Measurements from ENCODE around the gene SLIT1. TPM values are rescaled to one million over a fixed set of nuclear protein-coding genes. Genes with fewer than 3 reads are reported as not detected.

Gene SLIT1
- total RNA-seq, 4 donors from 2014 or later = 0.28 to 1.7 TPM; not detected in 2

- TF ChIP-seq POLR2A (IDR thresholded peaks at IDR 0.05) (no peak), CTCF (IDR thresholded peaks at IDR 0.05) (no peak)
- Histone ChIP-seq H3K9me3 (peaks cover 0 to 11% (median 2%) of the 10 kb centered on the region in 4 donors), H3K27ac (no peak overlapping the region), H3K27me3 (no peaks in the 10 kb centered on the region), H3K36me3 (no peaks in the 10 kb centered on the region), H3K4me3 (no peak overlapping the region), H3K4me1 (peaks cover 0 to 19% (median 3%) of the 10 kb centered on the region in 4 donors)
- no peak for DNase-seq
Measured at GRCh38 chr10:97003804-97004201, 182.0 kb downstream of the SLIT1 start.

- H3K4me1 ChIP-seq = peaks cover 0 to 24% (median 3%) of the 10 kb centered on the region in 4 donors
Measured at GRCh38 chr10:97003151-97003803, 182.5 kb downstream of the SLIT1 start.

GRCh38 chr10:97002670-97003069, 183.1 kb downstream of the SLIT1 start:
- no peak for DNase-seq
- Histone ChIP-seq H3K4me3 (no peak overlapping the region), H3K36me3 (no peaks in the 10 kb centered on the region), H3K9me3 (peaks cover 0 to 11% (median 2%) of the 10 kb centered on the region in 4 donors), H3K27me3 (no peaks in the 10 kb centered on the region), H3K4me1 (peaks cover 0 to 24% (median 3%) of the 10 kb centered on the region in 4 donors), H3K27ac (no peak overlapping the region)
- no peak for TF ChIP-seq CTCF (IDR thresholded peaks at IDR 0.05)
- TF ChIP-seq POLR2A (IDR thresholded peaks at IDR 0.05) = no peak

More at GRCh38 chr10:97003151-97003803, 182.5 kb downstream of the SLIT1 start:
- Histone ChIP-seq H3K27ac (no peak overlapping the region), H3K9me3 (peaks cover 0 to 11% (median 2%) of the 10 kb centered on the region in 4 donors), H3K36me3 (no peaks in the 10 kb centered on the region), H3K27me3 (no peaks in the 10 kb centered on the region), H3K4me3 (no peak overlapping the region)
- DNase-seq = no peak
- TF ChIP-seq POLR2A (IDR thresholded peaks at IDR 0.05) = no peak
- no peak for TF ChIP-seq CTCF (IDR thresholded peaks at IDR 0.05)

GRCh38 chr10:97001183-97001991, 184.4 kb downstream of the SLIT1 start:
- no peaks in the 10 kb centered on the region for H3K36me3 ChIP-seq
- H3K9me3 ChIP-seq = peaks cover 0 to 3% (median 0%) of the 10 kb centered on the region in 4 donors
- peak overlapping the region in 1 of 4 donors; percentile 68 for H3K27ac ChIP-seq
- H3K27me3 ChIP-seq = no peaks in the 10 kb centered on the region
- no peak for TF ChIP-seq POLR2A (IDR thresholded peaks at IDR 0.05)
- no peak for TF ChIP-seq CTCF (IDR thresholded peaks at IDR 0.05)
- DNase-seq = no peak
- H3K4me1 ChIP-seq = peaks cover 0 to 24% (median 3%) of the 10 kb centered on the region in 4 donors
- no peak overlapping the region for H3K4me3 ChIP-seq

GRCh38 chr10:97000487-97001182, 185.1 kb downstream of the SLIT1 start:
- peak in 1 of 3 donors; percentile 74 for DNase-seq

More at GRCh38 chr10:97000487-97001182, 185.1 kb downstream of the SLIT1 start:
- H3K27ac ChIP-seq = peak overlapping the region in 1 of 4 donors; percentile 68
- H3K4me3 ChIP-seq = no peak overlapping the region
- H3K4me1 ChIP-seq = peaks cover 0 to 24% (median 3%) of the 10 kb centered on the region in 4 donors
- no peaks in the 10 kb centered on the region for H3K36me3 ChIP-seq
- H3K27me3 ChIP-seq = no peaks in the 10 kb centered on the region
- H3K9me3 ChIP-seq = no peaks in the 10 kb centered on the region
- TF ChIP-seq CTCF (IDR thresholded peaks at IDR 0.05) (peak in 3 of 6 experiments; percentile 7 to 52 (median 20)), POLR2A (IDR thresholded peaks at IDR 0.05) (no peak)
